OCI-LY7 (cell line): Measurements from ENCODE around the gene ANO6. TPM values are rescaled to one million over a fixed set of nuclear protein-coding genes. Genes with fewer than 3 reads are reported as not detected.

Experiments used
- BruUV-seq: library from RNA; stranded (reverse); fragments of 400-500 nt; replicated peaks from 2 replicates; lab custom pipeline; 2021; lab: Mats Ljungman, UMichigan
- CTCF ChIA-PET: fragments of 300-600 bp; sonication (Branson Sonifier 250); formaldehyde crosslinking; loops from one replicate; lab custom pipeline; 2022; ENCODE audit warnings: antibody characterized with exemption; ENCODE audit not compliant: unreplicated experiment; lab: Charles Lee
- POLR2A ChIA-PET: fragments of 300-600 bp; sonication (Branson Sonifier 250); formaldehyde crosslinking; loops from one replicate; lab custom pipeline; 2022; ENCODE audit warnings: antibody characterized with exemption; lab: Charles Lee
- DNase-seq: peaks from one replicate; pipeline ENCODE4 v3.0.0-alpha.2; 2015; ENCODE audit warnings: low spot score
- H2AFZ ChIP-seq: fragments of 200-600 bp; sonication (generic), shearing (Covaris generic); 2 replicates; pipeline ENCODE4 v1.6.1; 2014; ENCODE audit warnings: mild to moderate bottlenecking, antibody characterized with exemption, low read length, moderate library complexity
- H3K27ac ChIP-seq: fragments of 200-600 bp; sonication (generic); 2 replicates; pipeline ENCODE4 v1.5.1; 2014; ENCODE audit warnings: mixed run types, low read depth, mild to moderate bottlenecking, moderate library complexity, low read length, inconsistent platforms; ENCODE audit not compliant: poor library complexity, severe bottlenecking
- H3K36me3 ChIP-seq: fragments of 200-600 bp; sonication (generic); 2 replicates; pipeline ENCODE4 v1.6.1; 2014; ENCODE audit warnings: mild to moderate bottlenecking, antibody characterized with exemption, low read length, moderate library complexity, mixed read lengths; ENCODE audit not compliant: insufficient read depth
- H3K4me1 ChIP-seq: fragments of 200-600 bp; sonication (generic); 2 replicates; pipeline ENCODE4 v1.5.1; 2014; ENCODE audit warnings: mild to moderate bottlenecking, low read length; ENCODE audit not compliant: insufficient read depth, poor library complexity, severe bottlenecking
- H3K4me2 ChIP-seq: fragments of 200-600 bp; sonication (generic); 2 replicates; pipeline ENCODE4 v1.6.1; 2014; ENCODE audit warnings: mild to moderate bottlenecking, low read length
- H3K4me3 ChIP-seq: fragments of 200-600 bp; sonication (generic); 2 replicates; pipeline ENCODE4 v1.5.1; 2014; ENCODE audit warnings: mild to moderate bottlenecking, low read depth, low read length; ENCODE audit not compliant: poor library complexity, severe bottlenecking
- H3K79me2 ChIP-seq: fragments of 200-600 bp; sonication (generic); 2 replicates; pipeline ENCODE4 v1.6.1; 2016; ENCODE audit warnings: low read depth, mild to moderate bottlenecking, low read length, moderate library complexity, mixed read lengths; ENCODE audit not compliant: insufficient read depth
- H3K9me2 ChIP-seq: fragments of 200-600 bp; sonication (generic); 2 replicates; pipeline ENCODE4 v1.6.1; 2016; ENCODE audit warnings: mild to moderate bottlenecking, low read length, mixed read lengths; ENCODE audit not compliant: insufficient read depth
- H3K9me3 ChIP-seq: fragments of 200-600 bp; sonication (generic); 2 replicates; pipeline ENCODE4 v1.6.1; 2014; ENCODE audit warnings: mild to moderate bottlenecking, mixed run types, low read length, mixed read lengths
- H4K20me1 ChIP-seq: fragments of 200-600 bp; sonication (generic); 2 replicates; pipeline ENCODE4 v1.6.1; 2014; ENCODE audit warnings: mild to moderate bottlenecking, antibody characterized with exemption, low read length, moderate library complexity, mixed read lengths; ENCODE audit not compliant: insufficient read depth
- EZH2phosphoT487 ChIP-seq: fragments of 200-600 bp; sonication (generic); IDR thresholded peaks from 2 replicates; pipeline ENCODE4 v1.6.1; 2018; ENCODE audit warnings: low read depth, borderline replicate concordance, mild to moderate bottlenecking, mixed run types, antibody characterized with exemption, low read length, moderate library complexity, mixed read lengths
- intact Hi-C: fragments of 100-400 bp; cut with micrococcal nuclease; formaldehyde crosslinking; loops from one replicate; pipeline ENCODE4 v1.10.0; 2022; ENCODE audit not compliant: unreplicated experiment
- total RNA-seq, 2 experiments: library from RNA; depleted of rRNA in 1 of 2; stranded (reverse); fragments of >200 nt in 1 of 2; shearing (Covaris generic) in 1 of 2; gene quantifications; 2 replicates each; pipeline ENCODE4 v1.2.3, GENCODE V29; 2014 to 2022
- TF ChIP-seq, protein P1 (sequence below): fragments of 200-600 bp; sonication (generic); conservative IDR thresholded peaks from 2 replicates; pipeline ENCODE4 v1.5.1; 2014; ENCODE audit warnings: mild to moderate bottlenecking, antibody characterized with exemption, low read length, moderate library complexity, mixed read lengths

The ANO6 gene
- total RNA-seq, 2 experiments from 2014 or later = 15.0 to 17.7 TPM

DNA sequence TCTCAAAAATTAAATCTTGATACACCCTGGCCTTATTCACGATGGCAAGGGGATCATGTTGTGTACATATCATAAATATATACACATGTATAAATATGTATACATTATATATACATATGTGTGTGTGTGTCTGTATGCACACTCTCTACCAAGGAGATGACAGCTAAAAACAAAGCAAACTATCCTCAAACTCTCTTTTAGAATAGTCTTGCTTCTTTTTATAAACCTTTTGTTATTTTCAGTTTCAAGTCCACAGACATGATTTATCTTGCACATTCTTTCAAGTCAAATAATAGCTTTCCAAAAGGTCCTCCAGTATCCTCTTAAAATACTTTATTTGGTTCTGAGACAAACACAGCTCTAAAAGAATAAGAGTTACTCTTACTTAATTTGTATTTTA is 8.4 kb downstream of the ANO6 start:
- POLR2A ChIA-PET = no interaction called here
- Histone ChIP-seq H3K36me3 (no peaks in the 10 kb centered on the region), H3K79me2 (no peaks in the 10 kb centered on the region), H2AFZ (no peak overlapping the region), H3K4me2 (no peak overlapping the region), H3K4me1 (no peaks in the 10 kb centered on the region), H4K20me1 (no peaks in the 10 kb centered on the region), H3K27ac (no peak overlapping the region), H3K9me2 (no peaks in the 10 kb centered on the region), H3K4me3 (no peak overlapping the region), H3K9me3 (no peaks in the 10 kb centered on the region)
- CTCF ChIA-PET = no interaction called here
- intact Hi-C loops = no loop called here
- DNase-seq = no peak
- BruUV-seq = no TSS peak
- TF ChIP-seq EZH2phosphoT487 = no peak
- TF ChIP-seq, protein P1, sequence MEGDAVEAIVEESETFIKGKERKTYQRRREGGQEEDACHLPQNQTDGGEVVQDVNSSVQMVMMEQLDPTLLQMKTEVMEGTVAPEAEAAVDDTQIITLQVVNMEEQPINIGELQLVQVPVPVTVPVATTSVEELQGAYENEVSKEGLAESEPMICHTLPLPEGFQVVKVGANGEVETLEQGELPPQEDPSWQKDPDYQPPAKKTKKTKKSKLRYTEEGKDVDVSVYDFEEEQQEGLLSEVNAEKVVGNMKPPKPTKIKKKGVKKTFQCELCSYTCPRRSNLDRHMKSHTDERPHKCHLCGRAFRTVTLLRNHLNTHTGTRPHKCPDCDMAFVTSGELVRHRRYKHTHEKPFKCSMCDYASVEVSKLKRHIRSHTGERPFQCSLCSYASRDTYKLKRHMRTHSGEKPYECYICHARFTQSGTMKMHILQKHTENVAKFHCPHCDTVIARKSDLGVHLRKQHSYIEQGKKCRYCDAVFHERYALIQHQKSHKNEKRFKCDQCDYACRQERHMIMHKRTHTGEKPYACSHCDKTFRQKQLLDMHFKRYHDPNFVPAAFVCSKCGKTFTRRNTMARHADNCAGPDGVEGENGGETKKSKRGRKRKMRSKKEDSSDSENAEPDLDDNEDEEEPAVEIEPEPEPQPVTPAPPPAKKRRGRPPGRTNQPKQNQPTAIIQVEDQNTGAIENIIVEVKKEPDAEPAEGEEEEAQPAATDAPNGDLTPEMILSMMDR = no peak

DNA sequence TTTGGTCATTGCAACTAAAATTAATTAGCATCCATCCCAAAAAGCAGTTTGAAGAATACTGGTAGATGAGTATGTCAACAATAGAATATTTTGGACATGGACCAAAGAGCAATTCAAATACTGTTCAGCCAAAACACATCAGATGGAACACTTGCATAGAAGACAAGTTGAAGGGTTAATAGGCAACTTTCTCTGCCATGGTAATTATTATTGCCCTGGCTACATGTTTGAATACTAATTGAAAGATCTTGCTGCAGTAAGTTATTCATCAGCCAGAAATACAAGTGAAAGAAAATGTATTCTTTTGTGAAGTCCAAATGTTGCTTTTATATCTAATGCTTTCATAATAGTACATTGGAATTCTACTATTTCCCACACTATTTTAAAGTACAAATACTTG is 10.1 kb downstream of the ANO6 start:
- Histone ChIP-seq H3K4me3 (no peak overlapping the region), H3K4me2 (no peak overlapping the region), H3K79me2 (no peaks in the 10 kb centered on the region), H4K20me1 (no peaks in the 10 kb centered on the region), H3K27ac (no peak overlapping the region), H3K4me1 (no peaks in the 10 kb centered on the region), H2AFZ (no peak overlapping the region), H3K36me3 (no peaks in the 10 kb centered on the region), H3K9me3 (no peaks in the 10 kb centered on the region), H3K9me2 (no peaks in the 10 kb centered on the region)
- TF ChIP-seq EZH2phosphoT487 = no peak
- TF ChIP-seq, protein P1 = no peak
- CTCF ChIA-PET = no interaction called here
- BruUV-seq = no TSS peak
- DNase-seq = no peak
- POLR2A ChIA-PET = interaction anchor here (0.6 to 1.0 kb wide), 3 partner anchors 9 to 484 kb away, joined by 3 to 5 read pairs (median 4); no protein-coding TSS in a partner anchor
- intact Hi-C loops = no loop called here

DNA sequence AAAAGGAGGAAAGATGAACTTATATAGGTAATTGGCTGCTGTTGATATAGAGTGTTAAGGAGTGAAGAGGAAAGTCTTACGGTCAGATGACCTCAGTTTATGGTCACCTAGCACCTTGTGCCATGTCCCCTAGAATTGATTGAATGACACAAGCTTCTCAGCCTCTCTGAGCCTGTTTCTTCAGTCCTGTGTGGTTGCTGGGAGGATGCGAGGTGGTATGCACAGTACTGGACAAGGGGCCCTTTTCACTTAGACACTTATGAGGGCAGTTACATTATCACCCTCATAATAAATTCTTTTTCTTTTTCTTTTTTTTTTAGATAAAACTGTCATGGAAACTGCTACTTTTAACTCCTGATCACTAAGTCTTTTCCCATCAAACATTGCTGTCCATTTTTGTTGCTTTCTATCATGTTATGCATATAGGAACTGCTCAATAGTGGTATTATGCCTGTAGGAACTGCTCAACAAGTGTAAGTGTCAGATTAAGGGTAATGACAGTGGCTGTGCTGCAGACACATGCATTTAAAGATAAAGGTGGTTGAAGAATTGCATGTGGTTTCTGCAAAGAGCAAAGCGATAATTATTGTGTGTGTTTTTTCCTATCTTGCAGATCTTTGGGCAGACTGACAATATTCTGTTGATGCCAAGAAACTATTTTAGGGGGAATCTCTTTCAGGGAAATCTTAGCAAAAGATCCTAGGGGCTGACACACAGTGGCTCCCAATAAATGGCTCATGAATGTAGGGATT is 11.6 kb downstream of the ANO6 start:
- Histone ChIP-seq H3K4me1 (no peaks in the 10 kb centered on the region), H3K4me2 (no peak overlapping the region), H3K27ac (no peak overlapping the region), H3K4me3 (no peak overlapping the region), H3K9me2 (no peaks in the 10 kb centered on the region), H3K79me2 (no peaks in the 10 kb centered on the region), H2AFZ (no peak overlapping the region), H3K36me3 (no peaks in the 10 kb centered on the region), H4K20me1 (no peaks in the 10 kb centered on the region), H3K9me3 (no peaks in the 10 kb centered on the region)
- POLR2A ChIA-PET = interaction anchor here (1.1 kb wide), 1 partner anchor 10 kb away, joined by 4 read pairs; no protein-coding TSS in a partner anchor
- no peak for TF ChIP-seq EZH2phosphoT487
- TF ChIP-seq, protein P1 = no peak
- DNase-seq = no peak
- BruUV-seq = no TSS peak
- intact Hi-C loops = no loop called here
- CTCF ChIA-PET = no interaction called here
